HG03095 (cell line): Measurements from ENCODE around the gene FHDC1.

Experiments used
- ATAC-seq: cut with Tn5 transposase; IDR thresholded peaks from one replicate; pipeline ENCODE4 v1.9.1; 2021; ENCODE audit warnings: moderate library complexity; ENCODE audit not compliant: unreplicated experiment

Gene FHDC1

GRCh38 chr4:152979731-152980330 lies 43.7 kb downstream of the FHDC1 start:
- no peak for ATAC-seq

GRCh38 chr4:152981278-152981677 lies 45.2 kb downstream of the FHDC1 start:
- no peak for ATAC-seq

- no peak for ATAC-seq
Measured at GRCh38 chr4:152981842-152982241, 45.7 kb downstream of the FHDC1 start.

- no peak for ATAC-seq
Measured at GRCh38 chr4:152983221-152983620, 47.1 kb downstream of the FHDC1 start.

GRCh38 chr4:152983774-152984411 lies 47.8 kb downstream of the FHDC1 start:
- no peak for ATAC-seq

- no peak for ATAC-seq
Measured at GRCh38 chr4:152988721-152989553, 52.8 kb downstream of the FHDC1 start.

- ATAC-seq: no peak
Measured at GRCh38 chr4:152989554-152989970, 53.4 kb downstream of the FHDC1 start.

- ATAC-seq: no peak
Measured at GRCh38 chr4:152990471-152991131, 54.5 kb downstream of the FHDC1 start.

GRCh38 chr4:152991398-152991797 lies 55.3 kb downstream of the FHDC1 start:
- no peak for ATAC-seq

- no peak for ATAC-seq
Measured at GRCh38 chr4:152992027-152992426, 55.9 kb downstream of the FHDC1 start.

GRCh38 chr4:152992466-152992865 lies 56.3 kb downstream of the FHDC1 start:
- ATAC-seq: no peak

GRCh38 chr4:152994038-152994437 lies 57.9 kb downstream of the FHDC1 start:
- ATAC-seq: no peak

- no peak for ATAC-seq
Measured at GRCh38 chr4:152996111-152996571, 60.0 kb downstream of the FHDC1 start.

GRCh38 chr4:152996672-152997071 lies 60.5 kb downstream of the FHDC1 start:
- no peak for ATAC-seq

- no peak for ATAC-seq
Measured at GRCh38 chr4:152997288-152997687, 61.2 kb downstream of the FHDC1 start.

GRCh38 chr4:152997771-152998487 lies 61.8 kb downstream of the FHDC1 start:
- ATAC-seq: no peak

GRCh38 chr4:152998861-152999260 lies 62.7 kb downstream of the FHDC1 start:
- no peak for ATAC-seq

GRCh38 chr4:152999346-153000075 lies 63.4 kb downstream of the FHDC1 start:
- no peak for ATAC-seq

GRCh38 chr4:153000076-153000420 lies 63.9 kb downstream of the FHDC1 start:
- no peak for ATAC-seq

GRCh38 chr4:153001626-153002025 lies 65.5 kb downstream of the FHDC1 start:
- no peak for ATAC-seq
